GM23338 (cell line): ENCODE measurements around the gene YWHAQ.

Source experiments
- EZH2 ChIP-seq: fragments of 200-600 bp; sonication (generic); IDR thresholded peaks from one replicate; pipeline ENCODE4 v1.8.0; 2017; ENCODE audit warnings: antibody characterized with exemption, mild to moderate bottlenecking, low read depth; ENCODE audit not compliant: unreplicated experiment
- EZH2phosphoT487 ChIP-seq: fragments of 200-600 bp; sonication (generic); IDR thresholded peaks from one replicate; pipeline ENCODE4 v1.8.1; 2018; ENCODE audit warnings: antibody characterized with exemption; ENCODE audit not compliant: unreplicated experiment
- JUNB ChIP-seq: IDR thresholded peaks from one replicate; pipeline ENCODE4 v1.6.1; 2016; ENCODE audit warnings: antibody characterized with exemption; ENCODE audit not compliant: unreplicated experiment
- POLR2AphosphoS5 ChIP-seq: IDR thresholded peaks from 2 replicates; pipeline ENCODE4 v1.6.1; 2016; ENCODE audit warnings: antibody characterized with exemption, low read depth
- TF ChIP-seq, protein P1 (sequence below), 2 experiments: fragments of 200-600 bp in 1 of 2; sonication (generic) in 1 of 2; conservative IDR thresholded peaks; 2 replicates each; pipeline versions ENCODE4 v1.5.1 to v1.6.1; 2016 to 2017; ENCODE audit warnings: antibody characterized with exemption in 2 of 2, low read depth in 2 of 2, mild to moderate bottlenecking in 2 of 2, moderate library complexity in 1 of 2

GRCh38 chr2:9548506-9548905 is 82.3 kb downstream of the YWHAQ start:
- TF ChIP-seq, protein P1, sequence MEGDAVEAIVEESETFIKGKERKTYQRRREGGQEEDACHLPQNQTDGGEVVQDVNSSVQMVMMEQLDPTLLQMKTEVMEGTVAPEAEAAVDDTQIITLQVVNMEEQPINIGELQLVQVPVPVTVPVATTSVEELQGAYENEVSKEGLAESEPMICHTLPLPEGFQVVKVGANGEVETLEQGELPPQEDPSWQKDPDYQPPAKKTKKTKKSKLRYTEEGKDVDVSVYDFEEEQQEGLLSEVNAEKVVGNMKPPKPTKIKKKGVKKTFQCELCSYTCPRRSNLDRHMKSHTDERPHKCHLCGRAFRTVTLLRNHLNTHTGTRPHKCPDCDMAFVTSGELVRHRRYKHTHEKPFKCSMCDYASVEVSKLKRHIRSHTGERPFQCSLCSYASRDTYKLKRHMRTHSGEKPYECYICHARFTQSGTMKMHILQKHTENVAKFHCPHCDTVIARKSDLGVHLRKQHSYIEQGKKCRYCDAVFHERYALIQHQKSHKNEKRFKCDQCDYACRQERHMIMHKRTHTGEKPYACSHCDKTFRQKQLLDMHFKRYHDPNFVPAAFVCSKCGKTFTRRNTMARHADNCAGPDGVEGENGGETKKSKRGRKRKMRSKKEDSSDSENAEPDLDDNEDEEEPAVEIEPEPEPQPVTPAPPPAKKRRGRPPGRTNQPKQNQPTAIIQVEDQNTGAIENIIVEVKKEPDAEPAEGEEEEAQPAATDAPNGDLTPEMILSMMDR (conservative IDR thresholded peaks at IDR 0.05; ENCODE audit: low read depth in 2 of 2), result no peak
- no peak for TF ChIP-seq EZH2
- TF ChIP-seq POLR2AphosphoS5, result no peak
- no peak for TF ChIP-seq JUNB
- no peak for TF ChIP-seq EZH2phosphoT487
